Measurements from ENCODE around the gene ALG6. TPM values are rescaled to one million over a fixed set of nuclear protein-coding genes. Genes with fewer than 3 reads are reported as not detected.

ALG6 gene
- total RNA-seq, 1 experiment from 2014 or later = 21.4 TPM

- Histone ChIP-seq H2BK15ac (ENCODE audit: low read depth, low read length) (no peak overlapping the region), H4K91ac (ENCODE audit: insufficient read length, low read depth, low read length) (no peak overlapping the region), H4K8ac (replicated peaks; ENCODE audit: insufficient read length, low read depth, low read length) (no peak overlapping the region), H2BK5ac (ENCODE audit: insufficient read length, low read length) (no peak overlapping the region), H3K27me3 (ENCODE audit: insufficient read depth, low read length) (no peaks in the 10 kb centered on the region), H3K79me1 (ENCODE audit: insufficient read depth, low read depth, low read length, poor library complexity, severe bottlenecking) (no peaks in the 10 kb centered on the region), H3K23ac (ENCODE audit: insufficient read length, low read depth, low read length) (no peak overlapping the region), H3K56ac (ENCODE audit: insufficient read length, low read depth, low read length) (no peak overlapping the region), H2BK12ac (ENCODE audit: insufficient read length, low read depth, low read length) (no peak overlapping the region), H3K18ac (ENCODE audit: insufficient read length, low read depth, low read length) (no peak overlapping the region), H3K9ac (ENCODE audit: extremely low read depth, insufficient read length, low read length) (no peak overlapping the region), H3K23me2 (ENCODE audit: insufficient read length, low read depth, low read length, poor library complexity, severe bottlenecking) (no peaks in the 10 kb centered on the region), H4K5ac (ENCODE audit: insufficient read length, low read depth, low read length) (no peak overlapping the region), H2AFZ (ENCODE audit: low read length) (no peak overlapping the region), H3K9me3 (ENCODE audit: control insufficient read depth, low read depth, low read length) (peaks cover 4% of the 10 kb centered on the region), H2AK5ac (ENCODE audit: insufficient read length, low read length) (no peak overlapping the region), H3T11ph (ENCODE audit: low read length) (no peak overlapping the region), H2BK20ac (ENCODE audit: low read depth, low read length, poor library complexity, severe bottlenecking) (no peak overlapping the region), H3K27ac (ENCODE audit: insufficient read length, low read depth, low read length) (no peak overlapping the region), H2BK120ac (ENCODE audit: low read depth, low read length, poor library complexity, severe bottlenecking) (no peak overlapping the region), H3K4me2 (ENCODE audit: insufficient read depth, insufficient read length, low read length) (no peak overlapping the region), H3K14ac (ENCODE audit: insufficient read depth, low read length) (no peak overlapping the region), H3K4me1 (ENCODE audit: insufficient read depth, low read length) (no peaks in the 10 kb centered on the region), H3K79me2 (ENCODE audit: insufficient read depth, low read length) (no peaks in the 10 kb centered on the region), H4K20me1 (ENCODE audit: control insufficient read depth, insufficient read depth, insufficient read length) (no peaks in the 10 kb centered on the region), H3K4ac (ENCODE audit: low read depth, low read length) (no peak overlapping the region)
- no peaks in the 10 kb centered on the region for H3K4me1 Mint-ChIP-seq
- H3K4me3 Mint-ChIP-seq = no peak overlapping the region
- no peak overlapping the region for H3K27ac Mint-ChIP-seq
- peaks cover 16% of the 10 kb centered on the region in 2 experiments for H3K9me3 Mint-ChIP-seq
- peaks cover 18 to 34% (median 24%) of the 10 kb centered on the region in 3 experiments for H3K36me3 Mint-ChIP-seq (ENCODE audit: insufficient read depth in 1 of 3, low read depth in 3 of 3)
- no peak for TF ChIP-seq CTCF (conservative IDR thresholded peaks at IDR 0.05)
- no peaks in the 10 kb centered on the region for H3K27me3 Mint-ChIP-seq (ENCODE audit: low read depth)
- no peak for DNase-seq
Observed at GRCh38 chr1:63429281-63429680, 61.9 kb downstream of the ALG6 start.

All from H9 (cell line).